ENCODE measurements around the gene TINCR.

DNA sequence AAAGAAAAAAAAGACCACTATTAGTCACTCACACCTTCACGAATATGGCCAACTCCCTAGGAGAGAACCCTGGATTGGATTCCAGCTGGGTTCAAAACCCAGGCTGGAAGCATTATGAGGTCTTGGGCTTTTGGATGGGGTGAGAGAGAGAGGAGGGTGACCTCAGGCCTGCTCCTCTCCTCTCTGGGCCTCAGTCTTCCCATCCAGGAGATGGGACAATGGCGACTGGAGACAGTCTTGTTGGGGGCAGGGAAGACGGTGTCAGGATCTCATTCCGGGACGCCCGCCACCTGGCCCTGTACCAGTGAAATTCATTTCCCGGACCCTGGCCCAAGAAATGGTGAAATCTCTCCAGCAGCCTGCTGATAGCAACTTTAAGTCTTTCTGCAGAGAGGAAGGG, 26.3 kb downstream of the TINCR start:
- no peak for TF ChIP-seq CTCF (IDR thresholded peaks at IDR 0.05)
- TF ChIP-seq ZFX (IDR thresholded peaks at IDR 0.05; ENCODE audit: borderline replicate concordance), result no peak
